ENCODE data around the gene DVL3.

DNA sequence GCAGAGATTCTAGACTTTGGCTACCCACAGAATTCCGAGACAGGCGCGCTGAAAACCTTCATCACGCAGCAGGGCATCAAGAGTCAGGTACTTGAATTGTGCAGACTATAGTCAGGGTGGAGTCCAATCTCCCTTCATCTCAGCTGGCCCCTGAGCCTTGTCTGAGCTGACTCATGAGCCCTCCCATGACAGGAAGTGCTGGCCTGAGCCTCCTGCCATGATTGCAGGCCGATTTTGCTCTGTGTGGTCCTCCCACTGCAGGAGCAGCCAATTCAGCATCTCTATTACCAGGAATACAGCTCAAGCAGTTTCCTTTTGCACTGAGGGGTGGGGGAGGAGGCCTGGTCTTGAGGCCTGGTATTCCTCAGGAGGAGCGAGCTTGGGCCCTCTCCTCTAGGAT is 25.0 kb downstream of the DVL3 start:
- TF ChIP-seq, protein P1, sequence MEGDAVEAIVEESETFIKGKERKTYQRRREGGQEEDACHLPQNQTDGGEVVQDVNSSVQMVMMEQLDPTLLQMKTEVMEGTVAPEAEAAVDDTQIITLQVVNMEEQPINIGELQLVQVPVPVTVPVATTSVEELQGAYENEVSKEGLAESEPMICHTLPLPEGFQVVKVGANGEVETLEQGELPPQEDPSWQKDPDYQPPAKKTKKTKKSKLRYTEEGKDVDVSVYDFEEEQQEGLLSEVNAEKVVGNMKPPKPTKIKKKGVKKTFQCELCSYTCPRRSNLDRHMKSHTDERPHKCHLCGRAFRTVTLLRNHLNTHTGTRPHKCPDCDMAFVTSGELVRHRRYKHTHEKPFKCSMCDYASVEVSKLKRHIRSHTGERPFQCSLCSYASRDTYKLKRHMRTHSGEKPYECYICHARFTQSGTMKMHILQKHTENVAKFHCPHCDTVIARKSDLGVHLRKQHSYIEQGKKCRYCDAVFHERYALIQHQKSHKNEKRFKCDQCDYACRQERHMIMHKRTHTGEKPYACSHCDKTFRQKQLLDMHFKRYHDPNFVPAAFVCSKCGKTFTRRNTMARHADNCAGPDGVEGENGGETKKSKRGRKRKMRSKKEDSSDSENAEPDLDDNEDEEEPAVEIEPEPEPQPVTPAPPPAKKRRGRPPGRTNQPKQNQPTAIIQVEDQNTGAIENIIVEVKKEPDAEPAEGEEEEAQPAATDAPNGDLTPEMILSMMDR (IDR thresholded peaks at IDR 0.05): no peak
- no peak for TF ChIP-seq POLR2A (IDR thresholded peaks at IDR 0.05)

Data from heart left ventricle (tissue), 13 donors.